Placental epithelial cell (primary cell): Measurements from ENCODE around the gene ACSS3. TPM values are rescaled to one million over a fixed set of nuclear protein-coding genes. Genes with fewer than 3 reads are reported as not detected.

Source experiments
- small RNA-seq: library from RNA; depleted of rRNA; stranded (forward); fragments of <200 nt; gene quantifications from one replicate; pipeline ENCODE3, GENCODE V24; 2012
- total RNA-seq: library from RNA; depleted of rRNA; stranded (reverse); fragments of >200 nt; gene quantifications from 2 replicates; pipeline ENCODE4 v1.2.3, GENCODE V29; 2012

Gene ACSS3
- 0.22 and 1.2 TPM in 2 replicates for total RNA-seq

GRCh38 chr12:81077686-81078441 lies at the start of gene ACSS3:
Gene ACSS3, plus strand, starts transcription at chr12:81078079. Its CDS starts 42 bp downstream, at chr12:81078121.

Small RNA genes within 50 kb of the gene (small RNA-seq; reads per million reads assigned to genes)
- gene MIR4699 = not detected

Other genes starting within 250 kb of the ACSS3 start
- 1.2 and 2.7 TPM in 2 replicates for gene LIN7A, start 140.1 kb upstream of the ACSS3 start, total RNA-seq